HepG2 (cell line): ENCODE data around the gene MRFAP1L1. TPM values are rescaled to one million over a fixed set of nuclear protein-coding genes. Genes with fewer than 3 reads are reported as not detected.

ENCODE experiments used
- ELF1 ChIP-seq: sonication (generic); formaldehyde crosslinking; IDR thresholded peaks from 2 replicates; pipeline ENCODE4 v1.4.0; 2020; ENCODE audit warnings: missing genetic modification reagents
- FOXA3 ChIP-seq: IDR thresholded peaks from 2 replicates; pipeline ENCODE4 v1.6.1; 2016; ENCODE audit warnings: missing genetic modification reagents, missing compliant biosample characterization
- HDAC1 ChIP-seq: sonication (generic); formaldehyde crosslinking; IDR thresholded peaks from 2 replicates; pipeline ENCODE4 v1.5.1; 2020; ENCODE audit warnings: mild to moderate bottlenecking, missing genetic modification reagents
- HOXA5 ChIP-seq: sonication (generic); formaldehyde crosslinking; IDR thresholded peaks from 2 replicates; pipeline ENCODE4 v1.4.0; 2020; ENCODE audit warnings: missing genetic modification reagents
- KDM4B ChIP-seq: sonication (generic); formaldehyde crosslinking; IDR thresholded peaks from 2 replicates; pipeline ENCODE4 v1.4.0; 2020; ENCODE audit warnings: missing genetic modification reagents
- KLF6 ChIP-seq: IDR thresholded peaks from 2 replicates; pipeline ENCODE4 v1.8.0; 2016; ENCODE audit warnings: missing biosample characterization, missing genetic modification reagents
- KLF9 ChIP-seq: IDR thresholded peaks from 2 replicates; pipeline ENCODE4 v1.6.1; 2016; ENCODE audit warnings: low read depth
- MEF2D ChIP-seq: sonication (generic); formaldehyde crosslinking; IDR thresholded peaks from 2 replicates; pipeline ENCODE4 v1.5.1; 2020; ENCODE audit warnings: mild to moderate bottlenecking, missing genetic modification reagents
- PHF5A ChIP-seq: IDR thresholded peaks from one replicate; pipeline ENCODE4 v1.6.1; 2018; ENCODE audit warnings: low read depth, missing genetic modification reagents; ENCODE audit not compliant: unreplicated experiment
- TAF1 ChIP-seq: sonication (generic); formaldehyde crosslinking; IDR thresholded peaks from 2 replicates; pipeline ENCODE4 v1.4.0; 2020; ENCODE audit warnings: missing genetic modification reagents
- TOPORS ChIP-seq: sonication (generic); formaldehyde crosslinking; IDR thresholded peaks from 2 replicates; pipeline ENCODE4 v1.8.0; 2023; ENCODE audit warnings: mild to moderate bottlenecking, missing genetic modification reagents
- ZNF577 ChIP-seq: sonication (generic); formaldehyde crosslinking; IDR thresholded peaks from 2 replicates; pipeline ENCODE4 v1.4.0; 2020; ENCODE audit warnings: mild to moderate bottlenecking, low read depth, missing genetic modification reagents, borderline replicate concordance
- polyA plus RNA-seq, 8 experiments: library from polyadenylated mRNA; depleted of rRNA in 3 of 8; stranded (reverse) in 7 of 8; unstranded in 1 of 8; fragments of >200 nt; fragmentation: Illumina TruSeq in 4 of 8; extraction: Trizol in 4 of 8; gene quantifications; 2 replicates each; pipeline versions ENCODE4 v1.2.1 to v1.2.3, GENCODE V29; 2011 to 2016; ENCODE audit warnings: low read depth in 4 of 8, missing spikeins in 1 of 8, mixed read lengths in 1 of 8; ENCODE audit not compliant: insufficient read depth in 1 of 8
- total RNA-seq, 5 experiments: library from RNA; depleted of rRNA; stranded (reverse); fragments of >200 nt; fragmentation: Illumina TruSeq; extraction: Trizol; gene quantifications; 2 replicates each; pipeline ENCODE4 v1.2.3, GENCODE V29; 2016; ENCODE audit warnings: low read depth in 1 of 5
- TF ChIP-seq, protein P1 (sequence below): IDR thresholded peaks from 2 replicates; pipeline ENCODE4 v1.6.1; 2016; ENCODE audit warnings: control low read depth
- TF ChIP-seq, protein P2 (sequence below): sonication (generic); formaldehyde crosslinking; IDR thresholded peaks from 2 replicates; pipeline ENCODE4 v1.8.1; 2022; ENCODE audit warnings: mild to moderate bottlenecking, missing genetic modification reagents
- TF ChIP-seq, protein P3 (sequence below): sonication (generic); formaldehyde crosslinking; IDR thresholded peaks from 2 replicates; pipeline ENCODE4 v1.4.0; 2020; ENCODE audit warnings: missing genetic modification reagents, borderline replicate concordance
- TF ChIP-seq, protein P4 (sequence below): sonication (generic); formaldehyde crosslinking; conservative IDR thresholded peaks from 2 replicates; pipeline ENCODE4 v1.4.0; 2020; ENCODE audit warnings: missing genetic modification reagents
- TF ChIP-seq, protein P5 (sequence below): IDR thresholded peaks from 2 replicates; pipeline ENCODE4 v1.6.1; 2016; ENCODE audit warnings: mild to moderate bottlenecking
- TF ChIP-seq, protein P6 (sequence below): sonication (generic); formaldehyde crosslinking; IDR thresholded peaks from 2 replicates; pipeline ENCODE4 v1.4.0; 2020; ENCODE audit warnings: missing genetic modification reagents

The MRFAP1L1 gene
- total and polyA plus RNA-seq, 2 of the 13 experiments (the other 11 are each of a cell fraction or from before 2014, with no cell fraction given): 44.8 to 76.6 TPM

DNA sequence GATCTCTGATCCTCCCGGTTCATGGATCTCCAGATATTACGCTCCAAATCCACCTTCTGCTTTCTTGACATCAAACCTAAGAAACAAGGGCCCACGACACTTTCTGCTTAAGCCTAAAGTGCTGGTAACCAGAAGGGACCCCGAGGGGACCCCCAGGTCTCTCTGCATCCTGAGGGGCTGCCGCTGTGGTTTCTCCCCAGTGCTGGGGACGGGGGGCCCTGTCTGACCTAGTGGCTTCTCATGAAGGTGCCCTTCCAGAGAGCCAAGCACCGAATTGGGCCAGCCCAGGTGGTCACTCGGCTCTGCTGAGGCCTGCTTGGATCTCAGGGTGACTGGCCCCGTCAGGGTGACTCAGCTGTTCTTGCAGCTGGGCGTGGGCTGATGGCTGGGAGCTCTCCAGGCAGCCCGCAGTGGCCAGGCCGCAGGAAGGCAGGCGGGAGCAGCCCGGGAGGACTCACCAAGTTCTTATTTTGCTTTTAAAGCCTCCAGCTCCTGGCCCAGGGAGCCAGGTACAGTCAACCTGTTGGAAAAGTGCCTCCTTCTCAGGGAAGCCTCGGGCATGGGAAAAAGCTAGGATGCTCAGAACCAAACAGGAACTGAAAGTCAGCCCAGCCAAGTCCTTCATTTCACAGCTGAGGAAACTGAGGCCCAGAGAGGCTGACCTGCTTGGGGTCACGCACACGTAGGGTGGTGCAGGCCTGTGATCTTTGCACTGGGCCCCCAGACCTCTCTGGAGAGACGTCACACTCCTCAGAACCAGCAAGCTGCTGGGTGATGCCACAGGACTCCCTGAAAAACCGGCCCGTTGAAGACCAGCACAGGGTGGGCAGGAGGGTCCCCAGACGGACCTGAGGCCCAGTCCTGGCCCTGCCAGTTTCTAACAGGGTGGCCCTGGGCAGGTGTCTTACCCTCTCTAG, 23.0 kb upstream of the MRFAP1L1 start (continued):
- no peak for TF ChIP-seq PHF5A (CRISPR knock-in tag)
- 0 out of 2 replicates have a peak, but pooled peaks have one; percentile 19 for TF ChIP-seq KLF9 (CRISPR knock-in tag)
- TF ChIP-seq, protein P1, sequence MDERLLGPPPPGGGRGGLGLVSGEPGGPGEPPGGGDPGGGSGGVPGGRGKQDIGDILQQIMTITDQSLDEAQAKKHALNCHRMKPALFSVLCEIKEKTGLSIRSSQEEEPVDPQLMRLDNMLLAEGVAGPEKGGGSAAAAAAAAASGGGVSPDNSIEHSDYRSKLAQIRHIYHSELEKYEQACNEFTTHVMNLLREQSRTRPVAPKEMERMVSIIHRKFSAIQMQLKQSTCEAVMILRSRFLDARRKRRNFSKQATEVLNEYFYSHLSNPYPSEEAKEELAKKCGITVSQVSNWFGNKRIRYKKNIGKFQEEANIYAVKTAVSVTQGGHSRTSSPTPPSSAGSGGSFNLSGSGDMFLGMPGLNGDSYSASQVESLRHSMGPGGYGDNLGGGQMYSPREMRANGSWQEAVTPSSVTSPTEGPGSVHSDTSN (CRISPR knock-in tag): no peak
- peak; percentile 40; the same call in 1 of the 2 replicates for TF ChIP-seq MEF2D (CRISPR knock-in tag)
- TF ChIP-seq ELF1 (CRISPR knock-in tag): no peak
- TF ChIP-seq ZNF577: no peak
- no peak for TF ChIP-seq TOPORS
- TF ChIP-seq, protein P2, sequence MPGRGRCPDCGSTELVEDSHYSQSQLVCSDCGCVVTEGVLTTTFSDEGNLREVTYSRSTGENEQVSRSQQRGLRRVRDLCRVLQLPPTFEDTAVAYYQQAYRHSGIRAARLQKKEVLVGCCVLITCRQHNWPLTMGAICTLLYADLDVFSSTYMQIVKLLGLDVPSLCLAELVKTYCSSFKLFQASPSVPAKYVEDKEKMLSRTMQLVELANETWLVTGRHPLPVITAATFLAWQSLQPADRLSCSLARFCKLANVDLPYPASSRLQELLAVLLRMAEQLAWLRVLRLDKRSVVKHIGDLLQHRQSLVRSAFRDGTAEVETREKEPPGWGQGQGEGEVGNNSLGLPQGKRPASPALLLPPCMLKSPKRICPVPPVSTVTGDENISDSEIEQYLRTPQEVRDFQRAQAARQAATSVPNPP (CRISPR knock-in tag): 0 out of 2 replicates have a peak, but pooled peaks have one; percentile 0
- TF ChIP-seq KLF6: peak; percentile 36; the same call in 1 of the 2 replicates
- TF ChIP-seq, protein P3, sequence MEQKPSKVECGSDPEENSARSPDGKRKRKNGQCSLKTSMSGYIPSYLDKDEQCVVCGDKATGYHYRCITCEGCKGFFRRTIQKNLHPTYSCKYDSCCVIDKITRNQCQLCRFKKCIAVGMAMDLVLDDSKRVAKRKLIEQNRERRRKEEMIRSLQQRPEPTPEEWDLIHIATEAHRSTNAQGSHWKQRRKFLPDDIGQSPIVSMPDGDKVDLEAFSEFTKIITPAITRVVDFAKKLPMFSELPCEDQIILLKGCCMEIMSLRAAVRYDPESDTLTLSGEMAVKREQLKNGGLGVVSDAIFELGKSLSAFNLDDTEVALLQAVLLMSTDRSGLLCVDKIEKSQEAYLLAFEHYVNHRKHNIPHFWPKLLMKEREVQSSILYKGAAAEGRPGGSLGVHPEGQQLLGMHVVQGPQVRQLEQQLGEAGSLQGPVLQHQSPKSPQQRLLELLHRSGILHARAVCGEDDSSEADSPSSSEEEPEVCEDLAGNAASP (CRISPR knock-in tag): peak; percentile 37
- TF ChIP-seq TAF1 (CRISPR knock-in tag): peak; percentile 63
- TF ChIP-seq, protein P4, sequence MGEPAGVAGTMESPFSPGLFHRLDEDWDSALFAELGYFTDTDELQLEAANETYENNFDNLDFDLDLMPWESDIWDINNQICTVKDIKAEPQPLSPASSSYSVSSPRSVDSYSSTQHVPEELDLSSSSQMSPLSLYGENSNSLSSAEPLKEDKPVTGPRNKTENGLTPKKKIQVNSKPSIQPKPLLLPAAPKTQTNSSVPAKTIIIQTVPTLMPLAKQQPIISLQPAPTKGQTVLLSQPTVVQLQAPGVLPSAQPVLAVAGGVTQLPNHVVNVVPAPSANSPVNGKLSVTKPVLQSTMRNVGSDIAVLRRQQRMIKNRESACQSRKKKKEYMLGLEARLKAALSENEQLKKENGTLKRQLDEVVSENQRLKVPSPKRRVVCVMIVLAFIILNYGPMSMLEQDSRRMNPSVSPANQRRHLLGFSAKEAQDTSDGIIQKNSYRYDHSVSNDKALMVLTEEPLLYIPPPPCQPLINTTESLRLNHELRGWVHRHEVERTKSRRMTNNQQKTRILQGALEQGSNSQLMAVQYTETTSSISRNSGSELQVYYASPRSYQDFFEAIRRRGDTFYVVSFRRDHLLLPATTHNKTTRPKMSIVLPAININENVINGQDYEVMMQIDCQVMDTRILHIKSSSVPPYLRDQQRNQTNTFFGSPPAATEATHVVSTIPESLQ (CRISPR knock-in tag): no peak
- no peak for TF ChIP-seq KDM4B (CRISPR knock-in tag)
- TF ChIP-seq HDAC1 (CRISPR knock-in tag): peak; percentile 51; the same call in 1 of the 2 replicates
- TF ChIP-seq, protein P5, sequence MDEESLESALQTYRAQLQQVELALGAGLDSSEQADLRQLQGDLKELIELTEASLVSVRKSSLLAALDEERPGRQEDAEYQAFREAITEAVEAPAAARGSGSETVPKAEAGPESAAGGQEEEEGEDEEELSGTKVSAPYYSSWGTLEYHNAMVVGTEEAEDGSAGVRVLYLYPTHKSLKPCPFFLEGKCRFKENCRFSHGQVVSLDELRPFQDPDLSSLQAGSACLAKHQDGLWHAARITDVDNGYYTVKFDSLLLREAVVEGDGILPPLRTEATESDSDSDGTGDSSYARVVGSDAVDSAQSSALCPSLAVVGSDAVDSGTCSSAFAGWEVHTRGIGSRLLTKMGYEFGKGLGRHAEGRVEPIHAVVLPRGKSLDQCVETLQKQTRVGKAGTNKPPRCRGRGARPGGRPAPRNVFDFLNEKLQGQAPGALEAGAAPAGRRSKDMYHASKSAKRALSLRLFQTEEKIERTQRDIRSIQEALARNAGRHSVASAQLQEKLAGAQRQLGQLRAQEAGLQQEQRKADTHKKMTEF (CRISPR knock-in tag): 0 out of 2 replicates have a peak, but pooled peaks have one; percentile 28
- TF ChIP-seq, protein P6, sequence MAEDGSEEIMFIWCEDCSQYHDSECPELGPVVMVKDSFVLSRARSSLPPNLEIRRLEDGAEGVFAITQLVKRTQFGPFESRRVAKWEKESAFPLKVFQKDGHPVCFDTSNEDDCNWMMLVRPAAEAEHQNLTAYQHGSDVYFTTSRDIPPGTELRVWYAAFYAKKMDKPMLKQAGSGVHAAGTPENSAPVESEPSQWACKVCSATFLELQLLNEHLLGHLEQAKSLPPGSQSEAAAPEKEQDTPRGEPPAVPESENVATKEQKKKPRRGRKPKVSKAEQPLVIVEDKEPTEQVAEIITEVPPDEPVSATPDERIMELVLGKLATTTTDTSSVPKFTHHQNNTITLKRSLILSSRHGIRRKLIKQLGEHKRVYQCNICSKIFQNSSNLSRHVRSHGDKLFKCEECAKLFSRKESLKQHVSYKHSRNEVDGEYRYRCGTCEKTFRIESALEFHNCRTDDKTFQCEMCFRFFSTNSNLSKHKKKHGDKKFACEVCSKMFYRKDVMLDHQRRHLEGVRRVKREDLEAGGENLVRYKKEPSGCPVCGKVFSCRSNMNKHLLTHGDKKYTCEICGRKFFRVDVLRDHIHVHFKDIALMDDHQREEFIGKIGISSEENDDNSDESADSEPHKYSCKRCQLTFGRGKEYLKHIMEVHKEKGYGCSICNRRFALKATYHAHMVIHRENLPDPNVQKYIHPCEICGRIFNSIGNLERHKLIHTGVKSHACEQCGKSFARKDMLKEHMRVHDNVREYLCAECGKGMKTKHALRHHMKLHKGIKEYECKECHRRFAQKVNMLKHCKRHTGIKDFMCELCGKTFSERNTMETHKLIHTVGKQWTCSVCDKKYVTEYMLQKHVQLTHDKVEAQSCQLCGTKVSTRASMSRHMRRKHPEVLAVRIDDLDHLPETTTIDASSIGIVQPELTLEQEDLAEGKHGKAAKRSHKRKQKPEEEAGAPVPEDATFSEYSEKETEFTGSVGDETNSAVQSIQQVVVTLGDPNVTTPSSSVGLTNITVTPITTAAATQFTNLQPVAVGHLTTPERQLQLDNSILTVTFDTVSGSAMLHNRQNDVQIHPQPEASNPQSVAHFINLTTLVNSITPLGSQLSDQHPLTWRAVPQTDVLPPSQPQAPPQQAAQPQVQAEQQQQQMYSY: peak; percentile 44; the same call in 1 of the 2 replicates
- peak; percentile 59; the same call in 1 of the 2 replicates for TF ChIP-seq HOXA5 (CRISPR knock-in tag)
- TF ChIP-seq FOXA3 (CRISPR knock-in tag): 0 out of 2 replicates have a peak, but pooled peaks have one; percentile 30
